Measurements from ENCODE around the gene CLDN19. TPM values are rescaled to one million over a fixed set of nuclear protein-coding genes. Genes with fewer than 3 reads are reported as not detected.

Gene CLDN19
- polyA plus RNA-seq, 2 of the 4 experiments (the other 2 are of a cell fraction) = 0.03 TPM; not detected in 1

DNA sequence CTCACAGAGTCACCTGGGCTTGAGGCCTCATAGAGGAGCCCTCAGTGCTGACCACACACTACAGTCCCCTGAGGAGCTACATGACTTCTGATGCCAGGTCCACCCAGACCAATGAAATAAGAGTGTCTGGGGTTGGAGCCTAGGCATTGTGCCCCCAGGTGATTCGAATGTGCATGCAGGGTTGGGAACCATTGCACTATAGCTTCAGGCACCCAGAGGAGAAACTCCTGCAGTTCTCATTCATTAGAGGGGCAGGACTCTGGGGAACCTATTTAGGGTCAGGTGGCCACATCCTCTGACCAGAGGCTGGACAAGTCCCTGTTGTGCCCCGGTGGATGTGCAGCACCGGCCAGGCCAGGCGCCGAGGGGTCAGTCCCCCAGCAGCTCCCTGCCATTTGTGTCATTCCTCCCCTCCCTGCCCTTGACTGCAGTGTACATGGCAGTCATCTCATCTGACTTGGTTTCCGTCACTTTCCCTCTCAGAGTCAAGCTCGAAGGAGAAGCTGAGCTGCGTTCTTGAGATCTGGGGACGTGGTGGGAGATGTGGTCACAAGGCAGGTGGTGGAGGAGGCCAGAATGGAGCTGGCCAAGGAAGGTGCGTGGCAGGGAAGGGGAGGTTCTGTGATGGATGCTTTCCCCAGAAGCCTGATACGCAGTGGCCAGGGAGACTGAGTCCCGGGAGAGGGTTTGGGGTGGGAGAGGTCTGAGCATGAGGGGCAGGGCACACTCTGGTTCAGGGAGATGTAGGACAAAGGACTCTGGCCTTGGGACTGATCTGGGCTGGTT lies 6.4 kb downstream of the CLDN19 start:
- no peak for ATAC-seq
- no peak for FAIRE-seq
- POLR2A ChIA-PET = interaction anchor here (1.0 kb wide), 1 partner anchor 52 kb away, joined by 3 read pairs; the partner anchor contains the start of gene YBX1
- 0 out of 3 replicates have a peak, but pooled peaks cover 3% of the 10 kb centered on the region for H3K4me1 ChIP-seq
- H3K4me2 ChIP-seq = no peak overlapping the region
- DNase-seq (ENCODE audit: low read depth in 1 of 2, low spot score in 1 of 2) = no peak
- CTCF ChIA-PET = interaction anchor here (0.7 to 1.8 kb wide), 5 partner anchors 13 to 155 kb away, joined by 3 to 5 read pairs (median 3); no protein-coding TSS in a partner anchor
- TF ChIP-seq TP53 (CRISPR knock-in tag; IDR thresholded peaks at IDR 0.05) (no peak), ESRRA (IDR thresholded peaks at IDR 0.05; ENCODE audit: borderline replicate concordance, low read length) (no peak), NFE2L2 (conservative IDR thresholded peaks at IDR 0.05; ENCODE audit: low read length) (no peak), RCOR1 (IDR thresholded peaks at IDR 0.05; ENCODE audit: low read depth, low read length) (no peak), MYC (IDR thresholded peaks at IDR 0.05; ENCODE audit: borderline replicate concordance, low read length) (no peak), PHF8 (IDR thresholded peaks at IDR 0.05; ENCODE audit: borderline replicate concordance, low read depth) (no peak), GATA3 (IDR thresholded peaks at IDR 0.05; ENCODE audit: borderline replicate concordance) (no peak), CEBPB (IDR thresholded peaks at IDR 0.05) (no peak), HOXB5 (CRISPR knock-in tag; IDR thresholded peaks at IDR 0.05) (no peak)
- TF ChIP-seq, protein P1, sequence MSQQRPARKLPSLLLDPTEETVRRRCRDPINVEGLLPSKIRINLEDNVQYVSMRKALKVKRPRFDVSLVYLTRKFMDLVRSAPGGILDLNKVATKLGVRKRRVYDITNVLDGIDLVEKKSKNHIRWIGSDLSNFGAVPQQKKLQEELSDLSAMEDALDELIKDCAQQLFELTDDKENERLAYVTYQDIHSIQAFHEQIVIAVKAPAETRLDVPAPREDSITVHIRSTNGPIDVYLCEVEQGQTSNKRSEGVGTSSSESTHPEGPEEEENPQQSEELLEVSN (IDR thresholded peaks at IDR 0.05; ENCODE audit: borderline replicate concordance, low read depth) = no peak
- TF ChIP-seq, protein P2, sequence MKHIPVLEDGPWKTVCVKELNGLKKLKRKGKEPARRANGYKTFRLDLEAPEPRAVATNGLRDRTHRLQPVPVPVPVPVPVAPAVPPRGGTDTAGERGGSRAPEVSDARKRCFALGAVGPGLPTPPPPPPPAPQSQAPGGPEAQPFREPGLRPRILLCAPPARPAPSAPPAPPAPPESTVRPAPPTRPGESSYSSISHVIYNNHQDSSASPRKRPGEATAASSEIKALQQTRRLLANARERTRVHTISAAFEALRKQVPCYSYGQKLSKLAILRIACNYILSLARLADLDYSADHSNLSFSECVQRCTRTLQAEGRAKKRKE (CRISPR knock-in tag; IDR thresholded peaks at IDR 0.05; ENCODE audit: low read depth) = no peak
- TF ChIP-seq, protein P3, sequence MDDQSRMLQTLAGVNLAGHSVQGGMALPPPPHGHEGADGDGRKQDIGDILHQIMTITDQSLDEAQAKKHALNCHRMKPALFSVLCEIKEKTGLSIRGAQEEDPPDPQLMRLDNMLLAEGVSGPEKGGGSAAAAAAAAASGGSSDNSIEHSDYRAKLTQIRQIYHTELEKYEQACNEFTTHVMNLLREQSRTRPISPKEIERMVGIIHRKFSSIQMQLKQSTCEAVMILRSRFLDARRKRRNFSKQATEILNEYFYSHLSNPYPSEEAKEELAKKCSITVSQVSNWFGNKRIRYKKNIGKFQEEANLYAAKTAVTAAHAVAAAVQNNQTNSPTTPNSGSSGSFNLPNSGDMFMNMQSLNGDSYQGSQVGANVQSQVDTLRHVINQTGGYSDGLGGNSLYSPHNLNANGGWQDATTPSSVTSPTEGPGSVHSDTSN (IDR thresholded peaks at IDR 0.05) = no peak
- TF ChIP-seq, protein P4, sequence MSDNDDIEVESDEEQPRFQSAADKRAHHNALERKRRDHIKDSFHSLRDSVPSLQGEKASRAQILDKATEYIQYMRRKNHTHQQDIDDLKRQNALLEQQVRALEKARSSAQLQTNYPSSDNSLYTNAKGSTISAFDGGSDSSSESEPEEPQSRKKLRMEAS (IDR thresholded peaks at IDR 0.05) = no peak
- TF ChIP-seq, protein P5, sequence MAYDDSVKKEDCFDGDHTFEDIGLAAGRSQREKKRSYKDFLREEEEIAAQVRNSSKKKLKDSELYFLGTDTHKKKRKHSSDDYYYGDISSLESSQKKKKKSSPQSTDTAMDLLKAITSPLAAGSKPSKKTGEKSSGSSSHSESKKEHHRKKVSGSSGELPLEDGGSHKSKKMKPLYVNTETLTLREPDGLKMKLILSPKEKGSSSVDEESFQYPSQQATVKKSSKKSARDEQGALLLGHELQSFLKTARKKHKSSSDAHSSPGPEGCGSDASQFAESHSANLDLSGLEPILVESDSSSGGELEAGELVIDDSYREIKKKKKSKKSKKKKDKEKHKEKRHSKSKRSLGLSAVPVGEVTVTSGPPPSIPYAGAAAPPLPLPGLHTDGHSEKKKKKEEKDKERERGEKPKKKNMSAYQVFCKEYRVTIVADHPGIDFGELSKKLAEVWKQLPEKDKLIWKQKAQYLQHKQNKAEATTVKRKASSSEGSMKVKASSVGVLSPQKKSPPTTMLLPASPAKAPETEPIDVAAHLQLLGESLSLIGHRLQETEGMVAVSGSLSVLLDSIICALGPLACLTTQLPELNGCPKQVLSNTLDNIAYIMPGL (CRISPR knock-in tag; IDR thresholded peaks at IDR 0.05; ENCODE audit: borderline replicate concordance) = no peak
- no peak overlapping the region for H3K27ac ChIP-seq
- 80% methylated on average over 8 of the region's 12 CpGs for WGBS (ENCODE audit: missing lambda C conversion rate)
- no peaks in the 10 kb centered on the region for H3K9me3 ChIP-seq
- H3K4me3 ChIP-seq = no peak overlapping the region

DNA sequence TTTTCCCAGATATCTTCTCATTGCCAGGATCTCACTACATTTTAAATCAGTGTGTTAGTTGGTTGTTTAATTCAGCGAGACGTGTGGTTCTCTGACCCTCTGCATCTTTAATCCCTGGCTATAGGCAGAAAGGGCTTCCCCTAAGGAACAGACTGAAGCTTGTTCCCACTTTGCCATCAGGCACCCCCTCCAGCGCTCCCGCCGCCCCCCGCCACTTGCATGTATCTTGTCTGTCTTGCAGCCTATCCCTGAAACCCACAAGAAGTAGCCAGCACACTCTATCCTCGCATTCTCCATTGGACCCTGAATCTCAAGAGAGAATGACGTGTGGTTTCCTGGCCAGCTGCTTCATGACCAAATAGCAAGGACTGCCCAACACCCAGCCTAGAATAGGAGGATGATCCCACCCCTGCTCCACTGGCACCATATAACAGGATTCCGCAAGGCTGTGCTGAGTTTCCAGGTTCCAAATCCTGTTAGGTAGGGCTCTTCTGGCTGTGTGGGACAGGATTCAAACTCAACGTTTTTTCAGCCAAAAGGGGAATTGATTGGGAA lies 7.8 kb downstream of the CLDN19 start:
- POLR2A ChIA-PET = no interaction called here
- DNase-seq (ENCODE audit: low read depth in 1 of 2, low spot score in 1 of 2) (no peak), ATAC-seq (no peak), FAIRE-seq (no peak)
- CTCF ChIA-PET = interaction anchor here (0.6 to 1.8 kb wide), 4 partner anchors 14 to 341 kb away, joined by 3 to 5 read pairs (median 4); no protein-coding TSS in a partner anchor
- Histone ChIP-seq H3K4me3 (no peak overlapping the region), H3K9me3 (no peaks in the 10 kb centered on the region), H3K4me2 (no peak overlapping the region), H3K27ac (no peak overlapping the region), H3K4me1 (0 out of 3 replicates have a peak, but pooled peaks cover 3% of the 10 kb centered on the region)
- WGBS (ENCODE audit: missing lambda C conversion rate) = 74% methylated on average over 10 of the region's 10 CpGs
- TF ChIP-seq, protein P2 (CRISPR knock-in tag; IDR thresholded peaks at IDR 0.05; ENCODE audit: low read depth) = no peak
- TF ChIP-seq CBX2 (IDR thresholded peaks at IDR 0.05; ENCODE audit: borderline replicate concordance, low read depth) = no peak

Data from A549 (cell line).